SU-DHL-6 (cell line): ENCODE measurements around the gene CLTB.

Experiments used
- H2AFZ ChIP-seq: fragments of 200-600 bp; sonication (generic); 2 replicates; pipeline ENCODE4 v1.6.1; 2014; ENCODE audit warnings: low read depth, mild to moderate bottlenecking, moderate library complexity, mixed read lengths, antibody characterized with exemption, low read length; ENCODE audit not compliant: severe bottlenecking
- H3F3A ChIP-seq: fragments of 200-600 bp; shearing (Covaris generic); 2 replicates; pipeline ENCODE4 v1.6.0; 2016; ENCODE audit warnings: antibody characterized with exemption, mild to moderate bottlenecking; ENCODE audit not compliant: insufficient read depth
- H3K27ac ChIP-seq: fragments of 200-600 bp; sonication (generic); 2 replicates; pipeline ENCODE4 v1.5.1; 2016; ENCODE audit warnings: low read depth, mild to moderate bottlenecking, low read length, moderate library complexity, mixed read lengths
- H3K27me3 ChIP-seq: fragments of 200-600 bp; sonication (generic), shearing (Covaris generic); 2 replicates; pipeline ENCODE4 v1.6.0; 2014; ENCODE audit warnings: mild to moderate bottlenecking, low read length
- H3K36me3 ChIP-seq: fragments of 200-600 bp; sonication (generic); 2 replicates; pipeline ENCODE4 v1.6.1; 2014; ENCODE audit warnings: mild to moderate bottlenecking, low read length, mixed read lengths
- H3K4me2 ChIP-seq: fragments of 300-600, 200-600 bp; shearing (Covaris generic), sonication (generic); 2 replicates; pipeline ENCODE4 v1.6.0; 2014; ENCODE audit warnings: low read length, low read depth, mild to moderate bottlenecking; ENCODE audit not compliant: poor library complexity, severe bottlenecking
- H3K4me3 ChIP-seq: fragments of 200-600 bp; sonication (generic); 2 replicates; pipeline ENCODE4 v1.5.1; 2014; ENCODE audit warnings: antibody characterized with exemption, low read length, mild to moderate bottlenecking, mixed read lengths; ENCODE audit not compliant: insufficient read depth, poor library complexity, severe bottlenecking
- H3K79me2 ChIP-seq: fragments of 200-600 bp; sonication (generic); 2 replicates; pipeline ENCODE4 v1.6.1; 2014; ENCODE audit warnings: mild to moderate bottlenecking, low read length, moderate library complexity; ENCODE audit not compliant: insufficient read depth
- H3K9ac ChIP-seq: fragments of 200-600 bp; sonication (generic); 2 replicates; pipeline ENCODE4 v1.7.0; 2014; ENCODE audit warnings: mild to moderate bottlenecking, low read length
- H3K9me2 ChIP-seq: fragments of 200-600 bp; sonication (generic); replicated peaks from 2 replicates; pipeline ENCODE4 v1.6.1; 2014; ENCODE audit warnings: low read length; ENCODE audit not compliant: insufficient read depth
- H3K9me3 ChIP-seq: fragments of 200-600 bp; sonication (generic); 2 replicates; pipeline ENCODE4 v1.6.1; 2014; ENCODE audit warnings: low read length, mixed read lengths; ENCODE audit not compliant: insufficient read depth
- H4K20me1 ChIP-seq: fragments of 200-600 bp; sonication (generic); 2 replicates; pipeline ENCODE4 v1.6.1; 2014; ENCODE audit warnings: low read depth, mild to moderate bottlenecking, antibody characterized with exemption, low read length, moderate library complexity, mixed read lengths
- EZH2phosphoT487 ChIP-seq: fragments of 200-600 bp; sonication (generic), shearing (Covaris generic); conservative IDR thresholded peaks from 2 replicates; pipeline ENCODE4 v1.6.1; 2018; ENCODE audit warnings: mild to moderate bottlenecking, antibody characterized with exemption, low read length, moderate library complexity, mixed read lengths
- TF ChIP-seq, protein P1 (sequence below): fragments of 200-600 bp; sonication (generic); IDR thresholded peaks from one replicate; pipeline ENCODE4 v1.5.1; 2017; ENCODE audit warnings: antibody characterized with exemption, mild to moderate bottlenecking, low read length, moderate library complexity; ENCODE audit not compliant: insufficient read depth, poor library complexity, severe bottlenecking

Gene CLTB

DNA sequence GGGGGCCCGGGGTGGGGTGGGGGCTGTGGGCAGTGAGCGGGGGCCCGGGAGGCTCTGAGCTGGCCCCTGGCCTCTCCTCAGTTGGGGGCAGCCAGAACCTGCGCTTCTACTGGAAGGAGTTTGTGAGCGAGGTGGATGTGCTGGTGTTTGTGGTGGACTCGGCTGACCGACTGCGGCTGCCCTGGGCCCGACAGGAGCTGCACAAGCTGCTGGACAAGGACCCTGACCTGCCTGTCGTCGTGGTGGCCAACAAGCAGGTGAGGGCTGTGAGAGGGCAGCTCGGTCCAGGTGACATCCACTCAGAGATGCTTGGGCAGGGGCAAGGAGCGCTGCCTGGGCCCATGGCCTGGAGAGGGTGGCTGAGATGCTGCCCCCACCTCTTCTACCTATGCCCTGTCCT is 47.6 kb downstream of the CLTB start:
- H3K4me3 ChIP-seq, result no peak overlapping the region
- H3K27me3 ChIP-seq, result no peaks in the 10 kb centered on the region
- H3K36me3 ChIP-seq, result no peaks in the 10 kb centered on the region

DNA sequence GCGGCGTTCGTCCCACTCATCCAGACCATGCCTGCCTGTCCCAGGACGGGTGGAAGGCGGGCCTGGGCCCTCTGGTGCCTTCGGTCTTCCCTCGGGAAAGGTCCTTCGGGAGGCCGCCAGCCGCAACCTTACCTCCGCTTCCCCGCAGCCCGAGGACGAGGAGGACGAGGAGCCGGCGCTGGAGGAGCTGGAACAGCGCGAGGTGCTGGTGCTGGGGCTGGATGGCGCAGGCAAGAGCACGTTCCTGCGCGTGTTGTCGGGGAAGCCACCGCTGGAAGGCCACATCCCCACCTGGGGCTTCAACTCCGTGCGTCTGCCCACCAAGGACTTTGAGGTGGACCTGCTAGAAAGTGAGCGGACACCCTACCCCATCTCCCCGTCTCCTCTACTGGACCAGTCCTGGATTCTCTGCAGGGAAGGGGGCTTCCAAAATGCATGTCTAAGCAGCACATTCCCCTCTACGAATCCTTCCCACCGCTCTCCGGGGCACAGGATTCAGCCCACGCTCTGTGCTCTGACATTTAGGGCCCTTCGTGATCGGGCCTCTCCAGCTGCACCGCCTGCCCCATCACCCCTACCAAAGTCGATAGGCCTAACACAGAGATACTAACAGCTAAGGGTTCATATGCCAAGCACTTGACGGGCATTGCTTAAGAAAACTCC is 50.0 kb downstream of the CLTB start:
- no peak overlapping the region for H2AFZ ChIP-seq
- no peak for TF ChIP-seq EZH2phosphoT487
- TF ChIP-seq, protein P1, sequence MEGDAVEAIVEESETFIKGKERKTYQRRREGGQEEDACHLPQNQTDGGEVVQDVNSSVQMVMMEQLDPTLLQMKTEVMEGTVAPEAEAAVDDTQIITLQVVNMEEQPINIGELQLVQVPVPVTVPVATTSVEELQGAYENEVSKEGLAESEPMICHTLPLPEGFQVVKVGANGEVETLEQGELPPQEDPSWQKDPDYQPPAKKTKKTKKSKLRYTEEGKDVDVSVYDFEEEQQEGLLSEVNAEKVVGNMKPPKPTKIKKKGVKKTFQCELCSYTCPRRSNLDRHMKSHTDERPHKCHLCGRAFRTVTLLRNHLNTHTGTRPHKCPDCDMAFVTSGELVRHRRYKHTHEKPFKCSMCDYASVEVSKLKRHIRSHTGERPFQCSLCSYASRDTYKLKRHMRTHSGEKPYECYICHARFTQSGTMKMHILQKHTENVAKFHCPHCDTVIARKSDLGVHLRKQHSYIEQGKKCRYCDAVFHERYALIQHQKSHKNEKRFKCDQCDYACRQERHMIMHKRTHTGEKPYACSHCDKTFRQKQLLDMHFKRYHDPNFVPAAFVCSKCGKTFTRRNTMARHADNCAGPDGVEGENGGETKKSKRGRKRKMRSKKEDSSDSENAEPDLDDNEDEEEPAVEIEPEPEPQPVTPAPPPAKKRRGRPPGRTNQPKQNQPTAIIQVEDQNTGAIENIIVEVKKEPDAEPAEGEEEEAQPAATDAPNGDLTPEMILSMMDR, result no peak
- no peak overlapping the region for H3K4me2 ChIP-seq
- H3F3A ChIP-seq, result peaks cover 8% of the 10 kb centered on the region; the same call in 1 of the 2 replicates
- peaks cover under 1% of the 10 kb centered on the region; the same call in 1 of the 2 replicates for H3K79me2 ChIP-seq
- no peaks in the 10 kb centered on the region for H3K9me2 ChIP-seq
- no peaks in the 10 kb centered on the region for H3K9me3 ChIP-seq
- H3K9ac ChIP-seq, result no peak overlapping the region
- H3K27ac ChIP-seq, result no peak overlapping the region
- no peaks in the 10 kb centered on the region for H3K27me3 ChIP-seq
- no peak overlapping the region for H3K4me3 ChIP-seq
- no peaks in the 10 kb centered on the region for H4K20me1 ChIP-seq
- H3K36me3 ChIP-seq, result no peaks in the 10 kb centered on the region

More for the DNA sequence above, 47.6 kb downstream of the CLTB start:
- Histone ChIP-seq H3K9ac (no peak overlapping the region), H3K4me2 (no peak overlapping the region), H4K20me1 (no peaks in the 10 kb centered on the region), H3K9me3 (no peaks in the 10 kb centered on the region), H2AFZ (no peak overlapping the region), H3F3A (no peaks in the 10 kb centered on the region), H3K9me2 (no peaks in the 10 kb centered on the region), H3K79me2 (no peaks in the 10 kb centered on the region), H3K27ac (no peak overlapping the region)
- TF ChIP-seq, protein P1, result no peak
- no peak for TF ChIP-seq EZH2phosphoT487

DNA sequence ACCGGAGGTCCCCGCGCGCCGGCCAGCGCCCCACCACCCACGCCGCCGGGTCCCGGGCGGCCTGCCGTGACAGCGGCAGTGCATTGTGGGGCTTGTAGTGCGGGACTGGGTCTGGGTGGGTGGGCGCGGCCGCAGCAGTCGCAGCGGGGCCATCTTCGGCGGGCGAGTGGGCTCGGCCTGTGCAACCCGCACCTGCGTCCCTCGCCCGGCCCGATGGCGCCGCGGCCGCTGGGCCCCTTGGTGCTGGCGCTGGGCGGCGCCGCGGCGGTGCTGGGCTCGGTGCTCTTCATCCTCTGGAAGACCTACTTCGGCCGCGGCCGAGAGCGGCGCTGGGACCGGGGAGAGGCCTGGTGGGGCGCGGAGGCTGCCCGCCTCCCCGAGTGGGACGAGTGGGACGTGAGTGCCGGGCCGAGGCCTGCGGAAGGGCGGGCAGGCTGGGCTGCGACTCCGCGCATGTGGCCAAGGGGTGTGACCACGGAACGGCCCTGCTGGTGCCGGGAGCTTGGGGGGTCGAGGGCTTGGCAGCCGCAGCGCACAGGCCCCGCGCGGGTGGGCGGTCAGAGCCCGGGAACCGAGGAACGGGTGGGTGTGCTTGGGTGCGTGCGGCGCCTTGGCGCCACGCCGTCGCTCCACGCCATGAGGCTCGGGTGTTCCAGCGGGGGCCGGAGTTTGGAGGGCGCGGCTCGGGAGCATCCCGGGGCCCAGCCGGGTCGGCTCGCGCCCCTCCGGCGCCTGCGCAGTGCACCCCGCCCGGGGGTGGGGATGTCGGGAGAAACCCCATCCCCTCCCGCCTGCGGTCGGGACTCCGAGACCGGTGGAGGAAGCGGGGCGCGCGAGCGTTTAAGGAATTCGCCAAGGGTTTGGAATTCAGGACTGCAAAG is 50.7 kb downstream of the CLTB start, which contains the start of gene ARL10:
ARL10 (plus strand) TSS at position 137 of the 881 bp plus-strand sequence; CDS start at position 214, 77 bp downstream.
- H3K79me2 ChIP-seq, result peaks cover 8% of the 10 kb centered on the region
- H3K36me3 ChIP-seq, result no peaks in the 10 kb centered on the region
- H3K9ac ChIP-seq, result no peak within 1 kb of the TSS
- H3K27ac ChIP-seq, result no peak within 1 kb of the TSS
- H3K4me3 ChIP-seq, result no peak within 1 kb of the TSS
- no peaks in the 10 kb centered on the region for H3K9me3 ChIP-seq
- no peak within 1 kb of the TSS for H3K4me2 ChIP-seq
- H3K27me3 ChIP-seq, result no peaks in the 10 kb centered on the region
- H3F3A ChIP-seq, result peaks cover 8% of the 10 kb centered on the region; the same call in 1 of the 2 replicates
- no peaks in the 10 kb centered on the region for H3K9me2 ChIP-seq
- TF ChIP-seq, protein P1, result no peak
- no peak for TF ChIP-seq EZH2phosphoT487
- no peaks in the 10 kb centered on the region for H4K20me1 ChIP-seq
- no peak within 1 kb of the TSS for H2AFZ ChIP-seq
